Activated naive CD8-positive, alpha-beta T cell treated with anti-CD3 and anti-CD28 coated beads, Interleukin-2, amount 50 U/mL, for 16 hours (primary cell): Measurements from ENCODE around the gene KATNB1.
A peak's percentile ranks its signal among the peaks of the same experiment; 100 is the strongest.

Experiments
- DNase-seq: peaks from one replicate; pipeline ENCODE4 v3.0.0-alpha.2; 2020; ENCODE audit warnings: low read depth, low spot score

The KATNB1 gene

GRCh38 chr16:57755726-57756423 lies 20.3 kb downstream of the KATNB1 start:
- no peak for DNase-seq

- no peak for DNase-seq
Observed at GRCh38 chr16:57756424-57757325, 21.1 kb downstream of the KATNB1 start.

- peak; percentile 74 for DNase-seq
Observed at GRCh38 chr16:57757326-57757786, 21.8 kb downstream of the KATNB1 start.

- no peak for DNase-seq
Observed at GRCh38 chr16:57757883-57758282, 22.3 kb downstream of the KATNB1 start.

GRCh38 chr16:57758331-57759117 lies 23.0 kb downstream of the KATNB1 start:
- DNase-seq, result no peak

- DNase-seq, result no peak
Observed at GRCh38 chr16:57759131-57759530, 23.6 kb downstream of the KATNB1 start.

- DNase-seq, result no peak
Observed at GRCh38 chr16:57759541-57760356, 24.2 kb downstream of the KATNB1 start.

GRCh38 chr16:57760357-57761160 lies 25.0 kb downstream of the KATNB1 start:
- DNase-seq, result no peak

GRCh38 chr16:57761301-57761700 lies 25.7 kb downstream of the KATNB1 start:
- DNase-seq, result no peak

GRCh38 chr16:57761957-57762356 lies 26.4 kb downstream of the KATNB1 start:
- no peak for DNase-seq

GRCh38 chr16:57762365-57763040 lies 26.9 kb downstream of the KATNB1 start:
- DNase-seq, result no peak

GRCh38 chr16:57763285-57764005 lies 27.9 kb downstream of the KATNB1 start:
- DNase-seq, result no peak

GRCh38 chr16:57764006-57764340 lies 28.4 kb downstream of the KATNB1 start:
- DNase-seq, result no peak

GRCh38 chr16:57764341-57765159 lies 29.0 kb downstream of the KATNB1 start:
- DNase-seq, result no peak

- no peak for DNase-seq
Observed at GRCh38 chr16:57765160-57765728, 29.7 kb downstream of the KATNB1 start.

- no peak for DNase-seq
Observed at GRCh38 chr16:57766714-57767348, 31.3 kb downstream of the KATNB1 start.

GRCh38 chr16:57769541-57770145 lies 34.1 kb downstream of the KATNB1 start:
- no peak for DNase-seq
